ENCODE results near the gene FRMD4A. TPM values are rescaled to one million over a fixed set of nuclear protein-coding genes. Genes with fewer than 3 reads are reported as not detected.

FRMD4A gene
- total RNA-seq, 1 experiment from 2014 or later: 18.3 TPM

DNA sequence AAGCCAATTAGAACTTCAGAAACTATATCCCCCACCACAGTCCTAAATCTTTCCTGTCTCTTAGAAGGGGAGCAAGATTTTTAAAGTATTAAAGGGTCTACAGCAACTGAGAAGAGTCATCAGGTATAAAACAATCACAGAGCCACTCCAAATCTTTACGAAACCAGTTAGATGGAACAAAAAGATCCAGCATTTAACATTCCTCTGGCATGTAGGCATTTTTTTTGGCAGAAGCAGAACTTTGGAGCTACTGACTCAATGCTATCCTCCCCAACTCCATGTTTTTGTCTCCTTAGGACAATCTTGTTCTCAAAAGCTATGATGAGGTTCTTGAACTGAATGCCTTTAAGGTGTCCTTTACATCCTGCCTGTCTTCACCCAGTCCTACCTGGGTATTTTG is 410.7 kb downstream of the FRMD4A start:
- Histone ChIP-seq H3K4me3 (no peak overlapping the region), H3K27me3 (ENCODE audit: insufficient read depth, low read depth) (no peaks in the 10 kb centered on the region), H3F3A (ENCODE audit: insufficient read depth, low read depth) (peaks cover 18% of the 10 kb centered on the region), H3K27ac (no peak overlapping the region), H3K36me3 (ENCODE audit: low read depth) (no peaks in the 10 kb centered on the region), H3K4me1 (replicated peaks; ENCODE audit: insufficient read depth) (peaks cover 18% of the 10 kb centered on the region), H4K20me1 (ENCODE audit: insufficient read depth) (no peaks in the 10 kb centered on the region), H3K9me3 (ENCODE audit: insufficient read depth, low read depth) (no peaks in the 10 kb centered on the region), H3K4me2 (no peak overlapping the region), H3K79me2 (ENCODE audit: low read depth) (no peaks in the 10 kb centered on the region), H3K9me2 (ENCODE audit: insufficient read depth) (no peaks in the 10 kb centered on the region), H2AFZ (no peak overlapping the region)
- intact Hi-C loops (cut with micrococcal nuclease; ENCODE audit: unreplicated experiment): no loop called here
- no peak for TF ChIP-seq EZH2 (IDR thresholded peaks at IDR 0.05; ENCODE audit: low read depth)
- TF ChIP-seq, protein P1, sequence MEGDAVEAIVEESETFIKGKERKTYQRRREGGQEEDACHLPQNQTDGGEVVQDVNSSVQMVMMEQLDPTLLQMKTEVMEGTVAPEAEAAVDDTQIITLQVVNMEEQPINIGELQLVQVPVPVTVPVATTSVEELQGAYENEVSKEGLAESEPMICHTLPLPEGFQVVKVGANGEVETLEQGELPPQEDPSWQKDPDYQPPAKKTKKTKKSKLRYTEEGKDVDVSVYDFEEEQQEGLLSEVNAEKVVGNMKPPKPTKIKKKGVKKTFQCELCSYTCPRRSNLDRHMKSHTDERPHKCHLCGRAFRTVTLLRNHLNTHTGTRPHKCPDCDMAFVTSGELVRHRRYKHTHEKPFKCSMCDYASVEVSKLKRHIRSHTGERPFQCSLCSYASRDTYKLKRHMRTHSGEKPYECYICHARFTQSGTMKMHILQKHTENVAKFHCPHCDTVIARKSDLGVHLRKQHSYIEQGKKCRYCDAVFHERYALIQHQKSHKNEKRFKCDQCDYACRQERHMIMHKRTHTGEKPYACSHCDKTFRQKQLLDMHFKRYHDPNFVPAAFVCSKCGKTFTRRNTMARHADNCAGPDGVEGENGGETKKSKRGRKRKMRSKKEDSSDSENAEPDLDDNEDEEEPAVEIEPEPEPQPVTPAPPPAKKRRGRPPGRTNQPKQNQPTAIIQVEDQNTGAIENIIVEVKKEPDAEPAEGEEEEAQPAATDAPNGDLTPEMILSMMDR (conservative IDR thresholded peaks at IDR 0.05): no peak
- POLR2A ChIA-PET (ENCODE audit: unreplicated experiment): no interaction called here
- CTCF ChIA-PET: no interaction called here
- no TSS peak for BruUV-seq (replicated peaks)
- DNase-seq: no peak

DNA sequence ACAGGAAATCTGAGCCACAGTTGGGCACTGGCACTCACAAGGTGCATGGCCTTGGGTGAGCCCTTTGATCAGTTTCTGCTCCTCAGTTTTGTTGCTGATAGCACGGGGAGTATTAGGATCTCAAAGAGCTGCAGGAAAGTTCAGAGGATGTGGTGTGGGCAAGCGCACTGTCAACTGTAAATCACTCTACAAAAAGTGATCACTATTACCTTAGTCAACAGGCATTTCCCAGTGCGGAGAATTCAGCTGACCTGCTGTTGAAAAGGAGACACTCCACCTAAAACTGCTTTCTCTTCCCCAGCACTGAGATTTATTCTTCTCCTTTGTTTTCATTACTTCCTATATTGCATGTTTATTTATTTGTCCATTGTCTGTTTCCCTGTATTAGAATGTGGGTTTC is 412.9 kb downstream of the FRMD4A start:
- Histone ChIP-seq H3K4me2 (no peak overlapping the region), H3K9me3 (ENCODE audit: insufficient read depth, low read depth) (no peaks in the 10 kb centered on the region), H3K4me1 (replicated peaks; ENCODE audit: insufficient read depth) (no peaks in the 10 kb centered on the region), H3K79me2 (ENCODE audit: low read depth) (no peaks in the 10 kb centered on the region), H3K27me3 (ENCODE audit: insufficient read depth, low read depth) (no peaks in the 10 kb centered on the region), H3K9me2 (ENCODE audit: insufficient read depth) (no peaks in the 10 kb centered on the region), H3F3A (ENCODE audit: insufficient read depth, low read depth) (no peaks in the 10 kb centered on the region), H3K4me3 (no peak overlapping the region), H3K27ac (no peak overlapping the region), H2AFZ (no peak overlapping the region), H4K20me1 (ENCODE audit: insufficient read depth) (no peaks in the 10 kb centered on the region), H3K36me3 (ENCODE audit: low read depth) (no peaks in the 10 kb centered on the region)
- ChIA-PET POLR2A (ENCODE audit: unreplicated experiment) (no interaction called here), CTCF (no interaction called here)
- DNase-seq: no peak
- intact Hi-C loops (cut with micrococcal nuclease; ENCODE audit: unreplicated experiment): no loop called here
- no peak for TF ChIP-seq EZH2 (IDR thresholded peaks at IDR 0.05; ENCODE audit: low read depth)
- TF ChIP-seq, protein P1 (conservative IDR thresholded peaks at IDR 0.05): no peak
- BruUV-seq (replicated peaks): no TSS peak

DNA sequence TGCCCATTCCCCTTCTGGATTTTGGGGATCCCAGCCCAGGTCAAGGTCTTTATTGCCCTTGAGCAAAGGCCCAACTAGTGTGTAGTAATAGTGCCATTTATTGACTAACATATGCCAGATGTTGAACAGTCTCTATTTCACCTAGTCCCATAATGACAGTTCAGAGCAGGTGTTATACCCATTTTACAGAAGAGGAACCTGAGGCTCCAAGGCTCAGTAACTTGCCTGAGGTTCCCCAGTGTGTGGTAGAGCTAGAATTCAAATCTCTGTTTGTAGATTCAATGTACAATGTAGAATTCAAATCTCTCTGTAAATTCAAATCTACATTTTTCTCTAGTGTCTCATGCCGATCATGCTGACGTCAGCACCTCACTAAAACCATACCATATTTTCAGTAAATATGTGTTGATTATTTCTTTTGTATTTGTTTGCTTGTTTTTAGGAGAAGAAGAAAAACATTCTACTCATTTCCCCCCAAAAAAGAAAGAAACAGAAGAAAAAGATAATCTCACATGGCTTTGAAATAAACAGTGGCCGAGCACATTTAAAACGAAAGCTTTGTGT is 414.3 kb downstream of the FRMD4A start:
- no TSS peak for BruUV-seq (replicated peaks)
- H3K4me3 ChIP-seq: no peak overlapping the region

More for the DNA sequence above, 414.3 kb downstream of the FRMD4A start:
- Histone ChIP-seq H3K27me3 (ENCODE audit: insufficient read depth, low read depth) (no peaks in the 10 kb centered on the region), H3K9me2 (ENCODE audit: insufficient read depth) (no peaks in the 10 kb centered on the region), H3K9me3 (ENCODE audit: insufficient read depth, low read depth) (no peaks in the 10 kb centered on the region), H3F3A (ENCODE audit: insufficient read depth, low read depth) (no peaks in the 10 kb centered on the region), H2AFZ (no peak overlapping the region), H3K27ac (no peak overlapping the region), H3K36me3 (ENCODE audit: low read depth) (no peaks in the 10 kb centered on the region), H3K4me2 (no peak overlapping the region), H3K79me2 (ENCODE audit: low read depth) (no peaks in the 10 kb centered on the region), H3K4me1 (replicated peaks; ENCODE audit: insufficient read depth) (no peaks in the 10 kb centered on the region), H4K20me1 (ENCODE audit: insufficient read depth) (no peaks in the 10 kb centered on the region)
- no peak for DNase-seq
- intact Hi-C loops (cut with micrococcal nuclease; ENCODE audit: unreplicated experiment): no loop called here
- POLR2A ChIA-PET (ENCODE audit: unreplicated experiment): no interaction called here
- TF ChIP-seq EZH2 (IDR thresholded peaks at IDR 0.05; ENCODE audit: low read depth): no peak
- TF ChIP-seq, protein P1 (conservative IDR thresholded peaks at IDR 0.05): no peak
- CTCF ChIA-PET: no interaction called here
